Activated T-helper 1 cell treated with Interleukin-2 at 50 U/mL for 16 hours (primary cell): ENCODE results near the gene CELSR3.

Source experiments
- DNase-seq: peaks from one replicate; pipeline ENCODE4 v3.0.0-alpha.2; 2020; ENCODE audit warnings: low read depth

CELSR3 gene, protein sequence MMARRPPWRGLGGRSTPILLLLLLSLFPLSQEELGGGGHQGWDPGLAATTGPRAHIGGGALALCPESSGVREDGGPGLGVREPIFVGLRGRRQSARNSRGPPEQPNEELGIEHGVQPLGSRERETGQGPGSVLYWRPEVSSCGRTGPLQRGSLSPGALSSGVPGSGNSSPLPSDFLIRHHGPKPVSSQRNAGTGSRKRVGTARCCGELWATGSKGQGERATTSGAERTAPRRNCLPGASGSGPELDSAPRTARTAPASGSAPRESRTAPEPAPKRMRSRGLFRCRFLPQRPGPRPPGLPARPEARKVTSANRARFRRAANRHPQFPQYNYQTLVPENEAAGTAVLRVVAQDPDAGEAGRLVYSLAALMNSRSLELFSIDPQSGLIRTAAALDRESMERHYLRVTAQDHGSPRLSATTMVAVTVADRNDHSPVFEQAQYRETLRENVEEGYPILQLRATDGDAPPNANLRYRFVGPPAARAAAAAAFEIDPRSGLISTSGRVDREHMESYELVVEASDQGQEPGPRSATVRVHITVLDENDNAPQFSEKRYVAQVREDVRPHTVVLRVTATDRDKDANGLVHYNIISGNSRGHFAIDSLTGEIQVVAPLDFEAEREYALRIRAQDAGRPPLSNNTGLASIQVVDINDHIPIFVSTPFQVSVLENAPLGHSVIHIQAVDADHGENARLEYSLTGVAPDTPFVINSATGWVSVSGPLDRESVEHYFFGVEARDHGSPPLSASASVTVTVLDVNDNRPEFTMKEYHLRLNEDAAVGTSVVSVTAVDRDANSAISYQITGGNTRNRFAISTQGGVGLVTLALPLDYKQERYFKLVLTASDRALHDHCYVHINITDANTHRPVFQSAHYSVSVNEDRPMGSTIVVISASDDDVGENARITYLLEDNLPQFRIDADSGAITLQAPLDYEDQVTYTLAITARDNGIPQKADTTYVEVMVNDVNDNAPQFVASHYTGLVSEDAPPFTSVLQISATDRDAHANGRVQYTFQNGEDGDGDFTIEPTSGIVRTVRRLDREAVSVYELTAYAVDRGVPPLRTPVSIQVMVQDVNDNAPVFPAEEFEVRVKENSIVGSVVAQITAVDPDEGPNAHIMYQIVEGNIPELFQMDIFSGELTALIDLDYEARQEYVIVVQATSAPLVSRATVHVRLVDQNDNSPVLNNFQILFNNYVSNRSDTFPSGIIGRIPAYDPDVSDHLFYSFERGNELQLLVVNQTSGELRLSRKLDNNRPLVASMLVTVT (N-terminal part only)

DNA sequence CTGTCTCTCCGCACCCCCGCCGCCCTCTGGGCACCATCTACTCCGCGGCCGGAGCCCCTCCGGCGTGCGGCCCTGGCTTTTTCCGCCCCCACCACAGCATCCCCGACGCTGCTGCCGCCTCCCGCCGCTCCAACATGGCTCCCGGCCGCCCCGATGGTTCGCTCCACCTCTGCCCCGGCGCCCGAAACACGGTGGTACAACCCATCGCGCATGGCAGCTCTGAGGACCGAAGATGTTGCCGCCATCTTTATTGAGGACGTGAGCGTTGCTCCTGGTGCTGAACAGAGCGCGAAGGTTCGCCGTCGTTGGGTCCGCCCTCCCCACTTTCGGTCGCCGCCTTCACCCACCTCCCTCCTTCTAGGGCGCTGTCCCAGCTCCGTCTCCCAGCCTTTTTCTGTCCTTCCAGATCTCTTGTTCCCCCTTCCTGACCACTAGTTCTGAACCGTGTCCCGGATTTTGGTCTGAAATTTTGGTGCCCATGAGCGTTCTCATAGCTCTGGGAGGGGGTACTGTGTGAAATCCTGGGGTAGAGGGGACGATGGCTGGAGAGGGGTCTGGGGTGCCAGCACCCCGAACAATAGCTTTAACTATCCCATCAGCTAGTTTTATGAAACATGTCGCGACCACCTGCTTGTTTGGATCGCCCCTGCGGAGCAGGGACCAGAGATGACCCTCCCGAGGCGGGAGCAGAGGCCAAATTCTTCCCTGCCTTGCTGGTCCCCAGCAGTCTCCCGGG, at the start of gene CELSR3:
Gene CELSR3, minus strand, starts transcription at position 134 of the 736 bp plus-strand sequence. CDS start 252 bp downstream, outside the sequence.
- DNase-seq: peak; percentile 18

DNA sequence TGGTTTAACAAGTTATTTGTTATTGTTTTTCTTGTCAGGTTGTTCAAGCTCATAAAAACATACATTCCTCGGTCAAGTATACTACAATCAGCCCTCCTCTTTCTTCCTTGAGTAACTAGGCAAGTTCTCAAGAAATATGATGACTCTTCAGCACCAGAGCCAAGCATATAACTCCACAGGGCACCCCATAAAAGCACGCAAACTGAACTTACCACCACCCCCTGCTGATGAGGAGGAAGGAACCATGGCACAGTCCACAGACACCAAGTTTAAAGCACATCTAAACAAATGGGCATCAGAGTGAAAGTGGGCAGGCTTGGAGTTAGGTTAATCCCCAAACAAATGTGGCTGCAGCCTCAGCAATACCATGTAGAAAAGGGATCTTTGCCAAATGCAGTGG, 49.0 kb upstream of the CELSR3 start:
- no peak for DNase-seq

DNA sequence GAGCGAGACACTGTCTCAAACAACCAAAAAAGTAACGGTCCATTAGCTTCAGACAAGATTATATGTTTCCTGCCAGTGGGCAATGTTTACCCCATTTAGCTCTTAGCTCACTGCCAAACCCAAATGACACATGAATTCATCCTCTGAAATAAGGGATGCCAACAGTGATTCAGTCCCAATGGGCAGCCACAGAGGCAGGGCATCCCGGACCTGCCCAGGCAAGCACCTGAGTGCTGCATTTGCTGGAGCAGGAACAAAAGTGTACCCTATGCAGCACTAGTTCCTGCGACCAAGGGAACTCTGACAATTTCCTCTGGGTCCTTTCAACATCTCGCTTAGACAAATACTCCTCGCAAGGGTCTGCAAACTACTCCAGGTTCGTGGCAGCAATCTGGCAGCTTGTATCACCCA, 46.4 kb upstream of the CELSR3 start:
- DNase-seq: no peak

DNA sequence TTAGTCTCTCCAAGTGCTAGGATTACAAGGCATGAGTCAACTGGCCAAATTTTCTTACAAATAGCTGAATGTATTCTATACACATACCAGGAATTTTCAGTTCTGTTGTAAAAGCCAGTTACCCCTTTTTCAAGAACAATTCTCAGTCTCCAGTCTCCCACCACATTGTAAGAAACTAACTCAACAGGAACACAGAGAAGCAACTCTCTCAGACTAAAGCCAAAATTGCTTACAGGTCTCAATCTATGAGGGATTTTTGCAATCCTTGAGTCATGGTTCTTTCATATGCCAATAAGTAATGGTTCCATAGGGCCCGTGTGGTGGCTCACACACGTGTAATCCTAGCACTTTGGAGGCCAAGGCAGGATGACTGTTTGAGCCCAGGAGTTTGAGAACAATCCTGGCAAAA, 45.8 kb upstream of the CELSR3 start:
- DNase-seq: no peak

DNA sequence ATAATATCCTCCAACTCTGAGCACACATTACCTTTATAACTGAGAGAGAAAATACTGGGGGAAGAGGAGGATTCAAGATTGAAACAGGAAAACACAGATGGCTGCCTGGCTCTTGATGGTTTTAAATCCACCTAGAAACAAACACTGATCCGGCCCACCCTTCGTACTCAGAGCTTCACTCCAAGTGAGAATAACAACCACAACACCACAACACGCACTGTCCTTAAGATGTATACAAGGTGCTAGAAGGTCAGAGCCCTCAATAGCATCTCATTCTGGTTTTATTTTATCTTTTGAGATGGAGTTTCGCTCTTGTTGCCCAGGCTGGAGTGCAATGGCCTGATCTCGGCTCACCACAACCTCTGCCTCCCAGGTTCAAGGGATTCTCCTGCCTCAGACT, 44.5 kb upstream of the CELSR3 start:
- no peak for DNase-seq

DNA sequence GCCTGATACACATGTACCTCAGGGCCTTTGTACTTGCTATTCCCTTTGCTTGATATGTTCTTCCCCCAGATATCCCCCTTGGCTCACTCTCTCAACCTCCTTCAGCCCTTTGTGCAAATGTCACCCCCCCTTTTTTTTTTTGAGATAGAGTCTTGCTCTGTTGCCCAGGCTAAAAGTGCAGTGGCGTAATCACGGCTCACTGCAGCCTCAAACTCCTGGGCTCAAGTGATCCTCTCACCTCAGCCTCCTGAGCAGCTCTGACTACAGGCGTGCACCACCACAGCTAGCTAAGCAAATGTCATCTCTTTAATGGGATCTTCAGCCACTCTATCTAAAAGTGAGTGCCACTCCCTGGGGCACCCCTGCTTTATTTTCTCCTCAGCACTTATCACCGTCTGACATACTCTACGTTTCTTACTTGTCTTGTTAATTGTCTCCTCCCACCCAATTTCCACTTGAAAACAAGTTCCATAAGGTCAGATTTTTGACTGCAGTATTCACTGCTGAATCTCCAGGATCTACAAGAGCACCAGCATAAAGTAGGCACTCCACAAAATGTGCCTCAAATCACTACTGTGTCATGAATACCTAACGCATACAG, 39.7 kb upstream of the CELSR3 start:
- no peak for DNase-seq

DNA sequence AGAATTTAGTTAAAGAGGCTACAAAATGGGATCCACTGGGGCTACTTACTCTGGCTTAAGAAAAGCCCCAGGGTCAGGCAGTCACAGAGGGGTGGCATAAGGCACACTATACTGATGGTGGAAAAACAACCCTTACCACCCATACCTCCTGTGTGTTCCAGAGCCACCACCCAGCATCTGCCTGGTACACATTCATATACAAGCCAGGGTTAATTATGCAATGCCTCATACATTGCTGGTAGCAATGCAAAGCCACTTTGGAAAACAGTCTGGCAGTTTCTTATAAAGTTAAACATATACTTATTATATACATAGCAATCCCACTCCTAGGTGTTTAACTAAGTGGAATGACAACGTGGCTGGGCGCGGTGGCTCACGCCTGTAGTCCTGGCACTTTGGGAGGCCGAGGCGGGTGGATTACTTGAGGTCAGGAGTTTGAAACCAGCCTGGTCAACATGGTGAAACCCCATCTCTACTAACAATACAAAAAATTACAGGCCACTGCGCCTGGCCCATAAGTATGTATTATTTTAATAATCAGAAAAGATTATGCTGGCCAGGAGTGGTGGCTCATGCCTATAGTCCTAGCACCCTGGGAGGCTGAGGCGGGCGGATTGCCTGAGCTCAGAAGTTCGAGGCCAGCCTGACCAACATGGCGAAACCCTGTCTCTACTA, 38.2 kb upstream of the CELSR3 start:
- no peak for DNase-seq

DNA sequence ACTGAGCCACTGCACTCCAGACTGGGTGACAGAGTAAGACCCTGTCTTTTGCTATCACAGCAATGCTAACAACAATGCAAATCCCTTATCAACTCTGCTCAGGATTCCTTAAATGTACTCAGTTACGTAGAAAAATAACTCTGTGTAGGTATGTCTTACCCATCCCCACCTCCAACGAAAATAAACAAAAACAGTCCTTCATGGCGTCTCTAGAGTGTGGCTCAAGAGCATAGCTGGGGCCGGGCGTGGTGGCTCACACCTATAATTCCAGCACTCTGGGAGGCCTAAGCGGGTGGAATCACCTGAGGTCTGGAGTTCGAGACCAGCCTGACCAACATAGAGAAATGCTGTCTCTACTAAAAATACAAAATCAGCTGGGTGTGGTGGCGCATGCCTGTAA, 36.2 kb upstream of the CELSR3 start:
- DNase-seq: no peak

DNA sequence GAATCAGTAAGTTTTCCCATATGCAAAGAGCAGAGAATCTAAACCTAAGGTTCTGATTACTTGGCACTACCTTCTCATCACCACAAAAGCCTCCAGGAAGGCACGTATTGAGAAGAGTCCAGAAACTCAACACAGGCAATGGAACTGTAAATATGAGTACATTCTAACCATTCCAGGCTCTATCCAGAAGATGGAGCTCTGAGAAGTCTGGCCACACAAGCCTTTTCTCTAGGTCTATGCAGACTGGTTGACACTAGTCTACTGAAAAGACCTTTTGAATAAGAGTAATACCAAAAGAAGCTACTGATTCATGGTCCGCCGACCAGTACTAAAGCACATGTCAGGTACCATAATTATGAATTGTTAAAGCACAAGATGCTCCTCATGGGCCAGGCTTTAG, 35.3 kb upstream of the CELSR3 start:
- no peak for DNase-seq

DNA sequence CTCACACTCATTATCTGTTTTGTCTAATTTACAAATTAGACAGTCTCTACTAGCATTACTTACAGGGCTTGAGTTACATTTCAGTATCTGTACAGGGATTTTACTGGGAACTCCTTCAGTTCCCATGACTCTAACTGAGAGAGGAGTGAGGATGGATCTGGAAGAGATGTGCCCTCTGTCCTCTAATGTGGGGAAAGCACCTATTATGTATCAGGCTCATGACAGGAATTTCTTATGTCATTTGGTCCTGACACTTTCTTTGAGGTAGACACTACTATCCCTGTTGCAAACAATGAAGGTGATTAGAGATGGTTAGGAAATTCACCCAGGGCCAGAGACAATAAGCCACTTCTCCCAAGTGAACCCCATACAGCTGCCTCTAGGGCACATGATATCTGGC, 33.9 kb upstream of the CELSR3 start:
- no peak for DNase-seq

DNA sequence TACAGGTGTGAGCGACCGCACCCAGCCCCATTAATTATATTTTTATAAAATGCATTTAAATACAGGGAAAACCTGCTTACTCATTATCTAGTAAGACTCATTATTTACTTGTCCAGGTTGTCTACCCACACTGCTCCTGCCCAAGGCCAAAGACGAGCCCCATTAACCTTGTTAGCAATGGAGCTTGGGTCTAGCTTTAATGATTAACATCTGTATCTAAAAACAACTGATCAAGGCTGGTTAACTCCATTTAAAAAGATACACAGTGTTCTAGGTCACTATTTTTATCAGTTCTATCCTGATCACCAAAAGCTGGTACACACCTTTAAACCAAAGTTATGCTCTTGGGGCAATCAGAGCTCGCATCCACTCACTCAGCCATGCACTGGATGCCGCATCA, 33.5 kb upstream of the CELSR3 start:
- DNase-seq: no peak

DNA sequence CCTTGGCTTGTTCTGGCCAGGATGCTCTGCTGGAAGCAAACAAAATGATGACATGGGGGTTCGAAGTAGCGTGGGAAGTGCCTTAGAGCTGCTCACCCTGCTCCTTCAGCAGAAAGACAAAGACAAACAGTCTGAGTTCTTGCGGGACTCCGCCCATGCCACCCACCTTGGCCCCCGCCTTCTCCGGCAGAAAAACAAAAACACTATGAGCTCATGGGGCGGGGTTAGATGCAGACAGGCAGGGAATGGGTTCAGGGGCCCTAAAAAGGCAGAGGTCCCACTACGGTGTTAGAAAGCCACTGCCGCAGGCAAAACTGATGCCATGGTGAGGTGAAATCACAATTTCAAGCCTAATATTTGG, 32.7 kb upstream of the CELSR3 start:
- no peak for DNase-seq

DNA sequence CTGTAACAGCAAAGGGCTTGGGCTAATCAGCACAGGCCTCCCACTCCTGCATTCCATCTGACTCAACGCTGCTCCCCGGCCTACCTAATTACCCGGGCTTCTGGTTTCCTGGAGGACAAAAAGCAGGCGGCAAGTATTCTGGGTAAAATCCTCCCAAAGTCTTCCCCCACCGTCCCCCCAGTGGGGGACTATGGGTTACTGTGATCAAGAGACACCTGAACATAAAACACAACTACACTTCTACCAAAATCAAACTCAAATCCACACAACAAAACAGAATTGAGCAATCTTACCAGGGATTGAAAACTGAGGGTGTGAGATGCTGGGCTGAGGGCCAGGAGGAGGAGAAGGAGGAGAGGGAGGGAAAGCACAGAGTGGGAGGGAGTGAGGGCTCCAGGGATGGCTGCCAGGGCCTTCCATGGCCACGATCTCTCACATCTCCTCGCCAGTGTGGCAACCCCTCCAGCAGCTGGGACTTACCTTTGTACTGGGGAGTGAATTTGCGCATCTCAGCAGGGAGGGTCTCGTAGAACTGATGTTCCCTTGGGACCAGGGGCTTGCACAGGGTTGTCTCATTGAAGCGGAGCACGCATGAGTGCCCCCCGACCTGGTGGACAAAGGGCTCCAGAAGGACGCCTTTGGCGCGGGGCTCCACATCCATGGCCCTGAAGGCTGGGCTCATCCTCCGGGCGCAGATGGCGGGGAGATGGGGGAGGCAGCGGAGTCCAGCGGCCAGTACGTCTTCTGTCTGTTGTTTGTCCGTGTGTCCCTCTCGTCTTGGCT, 32.1 kb upstream of the CELSR3 start:
- DNase-seq: no peak

DNA sequence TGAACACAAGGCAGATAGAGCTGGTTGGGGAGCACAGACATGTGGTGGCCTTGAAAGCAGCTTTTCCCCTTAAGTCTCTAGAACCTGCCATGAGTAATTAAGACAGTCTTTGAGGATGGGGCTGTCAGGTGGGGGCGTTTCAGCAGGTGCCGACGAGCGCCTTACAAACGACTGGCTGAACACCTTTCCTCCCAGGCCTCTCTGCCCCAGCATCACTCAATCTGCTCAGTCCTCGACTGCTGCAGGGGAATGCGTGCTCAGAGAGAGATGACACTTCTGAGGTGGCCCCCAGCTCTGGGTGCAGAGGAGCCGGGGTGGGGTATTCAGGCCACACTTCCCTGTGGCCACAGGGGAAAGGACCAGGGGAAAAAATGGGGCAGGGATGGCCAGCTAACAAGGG, 31.1 kb upstream of the CELSR3 start:
- DNase-seq: no peak

DNA sequence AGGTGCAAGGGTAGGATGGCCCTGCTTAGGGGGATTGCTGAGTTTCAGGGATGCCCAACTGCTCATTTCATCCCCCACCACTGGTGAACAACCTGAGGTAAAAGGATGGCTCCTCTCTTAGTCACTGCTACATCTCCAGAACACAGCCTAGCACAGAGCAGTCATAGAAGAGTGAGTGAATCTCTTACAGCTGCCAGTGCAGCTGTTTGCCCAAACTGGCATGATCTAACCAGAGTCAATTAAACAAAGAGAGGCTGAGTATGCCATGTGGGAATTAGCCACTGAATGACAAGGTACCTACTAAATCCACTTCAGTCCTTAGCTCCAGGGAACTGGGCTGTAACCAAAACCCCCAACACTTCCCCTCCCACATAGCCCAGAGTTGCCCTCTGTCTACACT, 29.9 kb upstream of the CELSR3 start:
- DNase-seq: no peak

DNA sequence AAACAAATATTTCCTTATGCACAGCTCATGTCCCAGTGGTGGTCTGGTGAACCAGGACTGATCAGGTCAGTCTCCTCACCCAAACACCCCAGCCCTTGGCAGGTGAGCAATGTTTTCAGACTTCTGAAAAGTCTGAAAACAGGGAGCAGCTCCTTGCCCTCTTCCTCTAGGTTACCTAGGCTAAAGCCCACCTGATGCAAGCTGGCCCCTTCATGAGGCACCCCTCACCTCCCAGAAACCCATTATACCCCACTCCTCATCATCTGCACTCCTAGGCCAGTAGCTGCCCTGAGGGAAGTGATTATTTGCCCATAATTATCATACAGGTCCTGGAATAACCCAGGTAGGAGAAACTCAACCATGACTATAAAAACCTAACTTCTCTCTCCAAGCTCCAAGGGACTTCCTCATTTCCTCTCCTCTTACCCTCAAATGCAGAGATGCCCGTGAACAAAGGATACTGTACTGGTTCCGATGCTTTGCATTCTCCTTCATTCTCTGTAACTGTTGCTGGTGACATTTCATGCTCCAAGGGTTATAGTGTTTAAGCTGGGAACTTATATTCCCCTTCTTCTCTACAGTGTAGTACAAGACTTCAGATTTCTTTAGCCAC, 28.3 kb upstream of the CELSR3 start:
- DNase-seq: no peak

DNA sequence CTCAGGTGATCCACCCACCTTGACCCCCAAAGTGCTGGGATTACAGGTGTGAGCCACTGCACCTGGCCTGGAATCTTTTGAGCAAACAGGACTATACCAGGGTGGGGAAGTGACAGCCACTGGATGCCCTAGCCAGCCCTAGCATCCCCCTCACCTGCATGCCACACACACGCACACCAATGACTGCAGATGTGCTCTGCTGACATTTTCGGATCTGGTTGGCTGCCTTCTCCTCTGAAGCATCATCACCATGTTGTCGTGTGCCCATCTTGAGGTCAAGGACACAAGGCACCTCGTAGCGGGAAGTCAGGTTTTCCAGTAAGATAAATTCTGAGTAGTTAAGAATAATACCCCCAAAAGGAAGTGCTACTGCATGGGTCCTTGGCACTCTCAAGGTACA, 26.7 kb upstream of the CELSR3 start:
- DNase-seq: no peak

DNA sequence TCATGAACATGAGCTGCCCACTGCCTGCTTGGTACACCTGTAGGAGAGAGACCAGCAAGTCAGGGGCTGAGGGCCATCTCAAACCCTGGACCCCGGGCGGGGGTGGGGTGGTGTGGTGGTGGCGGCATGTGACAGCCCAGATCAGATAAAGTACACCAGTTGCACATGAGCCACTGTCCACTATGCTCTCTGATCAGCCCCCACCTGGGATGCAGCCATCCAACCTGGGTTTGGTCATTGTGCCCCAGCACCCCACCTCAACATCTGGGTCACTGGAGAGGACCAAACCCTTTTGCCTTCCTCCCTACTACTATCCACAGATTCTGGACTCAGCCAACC, 26.0 kb upstream of the CELSR3 start:
- DNase-seq: no peak

DNA sequence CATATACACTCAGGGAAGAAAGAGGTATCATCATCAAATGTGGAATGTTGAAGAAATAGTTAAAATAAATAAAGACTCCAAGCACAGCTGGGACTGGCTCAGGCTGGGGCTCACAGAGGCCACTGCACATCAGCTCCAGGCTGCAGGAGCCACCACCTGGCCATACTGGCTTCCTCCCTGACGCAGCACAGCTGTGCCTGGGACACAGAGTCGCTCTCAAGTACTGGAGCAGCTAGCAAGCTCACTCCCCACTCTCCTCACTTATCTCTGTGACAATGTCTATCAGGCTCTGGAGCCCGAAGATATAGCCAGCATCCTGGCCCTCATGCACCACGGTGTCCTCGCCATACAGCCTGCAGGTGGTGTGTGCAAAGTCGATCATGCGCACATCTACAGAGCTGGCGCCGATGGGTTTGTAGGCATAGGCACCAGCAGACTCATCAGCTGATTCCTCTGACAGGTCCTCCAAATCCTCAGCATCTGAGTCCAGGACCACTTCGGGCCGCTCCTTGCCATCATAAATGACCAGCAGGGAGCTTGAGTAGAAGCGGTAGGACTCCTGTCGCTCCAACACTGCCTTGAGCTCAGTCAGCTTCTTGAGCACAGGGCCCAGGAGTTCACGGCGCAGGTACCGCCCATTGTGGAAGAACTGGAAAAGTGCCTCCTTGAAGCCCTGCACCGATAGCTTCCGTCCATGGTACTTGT, 25.5 kb upstream of the CELSR3 start:
- no peak for DNase-seq
